Measurements from ENCODE around the gene SPTSSA.
A peak's percentile ranks its signal among the peaks of the same experiment; 100 is the strongest.
"Not testable (repeated sequence)": the region's sequence is repeated elsewhere in the genome, so short reads cannot be mapped to it uniquely, and the experiment has no call there.

The SPTSSA gene, protein sequence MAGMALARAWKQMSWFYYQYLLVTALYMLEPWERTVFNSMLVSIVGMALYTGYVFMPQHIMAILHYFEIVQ

GRCh38 chr14:34462132-34462893 is at the start of gene SPTSSA:
Gene SPTSSA (minus strand): TSS chr14:34462240. CDS start chr14:34462207, 33 bp downstream.
- TF ChIP-seq, protein P1, sequence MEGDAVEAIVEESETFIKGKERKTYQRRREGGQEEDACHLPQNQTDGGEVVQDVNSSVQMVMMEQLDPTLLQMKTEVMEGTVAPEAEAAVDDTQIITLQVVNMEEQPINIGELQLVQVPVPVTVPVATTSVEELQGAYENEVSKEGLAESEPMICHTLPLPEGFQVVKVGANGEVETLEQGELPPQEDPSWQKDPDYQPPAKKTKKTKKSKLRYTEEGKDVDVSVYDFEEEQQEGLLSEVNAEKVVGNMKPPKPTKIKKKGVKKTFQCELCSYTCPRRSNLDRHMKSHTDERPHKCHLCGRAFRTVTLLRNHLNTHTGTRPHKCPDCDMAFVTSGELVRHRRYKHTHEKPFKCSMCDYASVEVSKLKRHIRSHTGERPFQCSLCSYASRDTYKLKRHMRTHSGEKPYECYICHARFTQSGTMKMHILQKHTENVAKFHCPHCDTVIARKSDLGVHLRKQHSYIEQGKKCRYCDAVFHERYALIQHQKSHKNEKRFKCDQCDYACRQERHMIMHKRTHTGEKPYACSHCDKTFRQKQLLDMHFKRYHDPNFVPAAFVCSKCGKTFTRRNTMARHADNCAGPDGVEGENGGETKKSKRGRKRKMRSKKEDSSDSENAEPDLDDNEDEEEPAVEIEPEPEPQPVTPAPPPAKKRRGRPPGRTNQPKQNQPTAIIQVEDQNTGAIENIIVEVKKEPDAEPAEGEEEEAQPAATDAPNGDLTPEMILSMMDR (conservative IDR thresholded peaks at IDR 0.05): no peak
- peak; percentile 12 for TF ChIP-seq ZFX (IDR thresholded peaks at IDR 0.05)

DNA sequence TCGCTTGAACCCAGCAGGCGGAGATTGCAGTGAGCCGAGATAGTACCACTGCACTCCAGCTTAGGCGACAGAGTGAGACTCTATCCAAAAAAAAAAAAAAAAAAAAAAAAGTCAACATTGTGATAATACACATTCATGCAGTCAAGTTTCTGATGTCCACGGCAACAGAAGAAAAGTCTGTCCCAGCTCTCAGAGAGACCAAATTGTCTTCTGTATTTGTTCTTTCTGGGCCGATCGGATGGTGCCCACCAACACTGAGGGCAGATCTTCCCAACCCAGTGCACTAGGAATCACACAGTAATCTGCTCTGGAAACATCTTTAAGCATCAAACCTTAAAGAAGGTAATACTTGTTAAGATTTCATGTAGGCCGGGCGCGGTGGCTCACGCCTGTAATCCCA is 45.8 kb upstream of the SPTSSA start:
- H3K27ac ChIP-seq: no peak overlapping the region
- no peak for TF ChIP-seq ZFX (IDR thresholded peaks at IDR 0.05)
- TF ChIP-seq, protein P1 (conservative IDR thresholded peaks at IDR 0.05): no peak

More at GRCh38 chr14:34462132-34462893, at the start of gene SPTSSA:
- peak within 1 kb of the TSS; percentile 95 for H3K27ac ChIP-seq

- no peak for TF ChIP-seq ZFX (IDR thresholded peaks at IDR 0.05)
- TF ChIP-seq, protein P1 (conservative IDR thresholded peaks at IDR 0.05): no peak
- H3K27ac ChIP-seq: no peak overlapping the region
Observed at GRCh38 chr14:34507459-34507858, 45.4 kb upstream of the SPTSSA start.

- not testable (repeated sequence) for H3K27ac ChIP-seq
Observed at GRCh38 chr14:34505124-34505491, 43.1 kb upstream of the SPTSSA start.

DNA sequence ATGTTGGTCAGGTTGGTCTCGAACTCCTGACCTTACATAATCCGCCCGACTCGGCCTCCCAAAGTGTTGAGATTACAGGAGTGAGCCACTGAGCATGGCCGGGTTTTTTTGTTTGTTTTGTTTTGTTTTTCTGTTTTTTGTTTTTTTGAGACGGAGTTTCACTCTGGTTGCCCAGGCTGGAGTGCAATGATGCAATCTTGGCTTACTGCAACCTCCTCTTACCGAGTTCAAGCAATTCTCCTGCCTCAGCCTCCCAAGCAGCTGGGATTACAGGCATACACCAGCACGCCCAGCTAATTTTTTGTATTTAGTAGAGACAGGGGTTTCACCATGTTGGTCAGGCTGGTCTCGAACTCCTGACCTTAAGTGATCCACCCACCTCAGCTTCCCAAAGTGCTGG is 42.0 kb upstream of the SPTSSA start:
- not testable (repeated sequence) for H3K27ac ChIP-seq

DNA sequence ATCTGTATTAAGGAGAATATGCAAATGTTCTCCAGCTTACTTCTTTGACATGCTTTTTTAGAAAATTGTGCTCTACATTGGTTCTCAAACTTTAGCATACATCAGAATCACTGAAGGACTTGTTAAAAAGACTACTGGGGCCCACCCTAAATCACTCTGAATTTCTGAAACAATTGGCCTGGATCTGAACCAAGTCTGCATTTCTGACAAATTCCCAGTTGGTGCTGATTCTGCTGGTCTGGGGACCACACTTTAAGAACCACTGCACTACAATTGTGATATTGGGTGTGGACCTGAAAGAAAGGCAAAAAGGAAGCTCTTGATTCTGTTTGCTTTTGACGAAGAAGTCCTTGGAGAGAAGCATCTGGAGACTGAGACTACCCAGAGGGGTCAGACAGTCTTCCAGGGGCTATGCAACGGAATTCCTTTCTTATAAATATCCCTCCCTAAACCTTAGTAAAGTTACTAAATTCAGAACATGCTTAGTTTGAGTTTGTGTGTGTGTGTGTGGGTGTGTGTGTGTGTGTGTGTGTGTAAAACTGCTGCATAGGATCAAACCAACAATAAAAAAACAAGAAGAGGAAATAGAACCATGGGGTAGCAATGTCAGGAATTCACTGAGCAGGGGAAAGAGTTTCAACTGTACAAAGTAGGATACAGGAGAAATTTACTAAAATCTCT is 40.6 kb upstream of the SPTSSA start:
- TF ChIP-seq, protein P1 (conservative IDR thresholded peaks at IDR 0.05): no peak
- no peak for TF ChIP-seq ZFX (IDR thresholded peaks at IDR 0.05)
- H3K27ac ChIP-seq: no peak overlapping the region

DNA sequence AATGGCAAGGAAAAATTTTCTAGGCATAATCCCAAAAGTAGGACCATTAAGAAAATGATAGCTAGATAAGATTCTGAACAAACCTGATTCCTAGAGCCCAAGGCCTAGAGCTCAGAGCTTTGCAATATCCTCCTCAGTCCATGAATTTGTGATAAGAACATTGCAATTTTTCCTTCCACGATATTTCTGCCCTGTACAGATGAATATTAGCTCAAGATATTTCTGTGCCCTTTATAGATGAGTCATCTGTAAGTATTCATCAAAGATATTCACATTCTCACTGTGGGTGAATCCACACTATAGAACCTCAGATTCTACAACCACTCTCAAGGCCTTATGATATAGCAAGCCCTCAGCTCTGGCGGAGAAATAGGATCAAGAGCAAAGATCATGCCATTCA is 40.0 kb upstream of the SPTSSA start:
- no peak for TF ChIP-seq ZFX (IDR thresholded peaks at IDR 0.05)
- TF ChIP-seq, protein P1 (conservative IDR thresholded peaks at IDR 0.05): no peak
- no peak overlapping the region for H3K27ac ChIP-seq

- no peak for TF ChIP-seq ZFX (IDR thresholded peaks at IDR 0.05)
- TF ChIP-seq, protein P1 (conservative IDR thresholded peaks at IDR 0.05): no peak
- H3K27ac ChIP-seq: no peak overlapping the region
Observed at GRCh38 chr14:34501004-34501580, 39.1 kb upstream of the SPTSSA start.

All from C4-2B (cell line).